SK-N-SH (cell line): Measurements from ENCODE around the gene COG4.

Experiments used
- CHD2 ChIP-seq: fragments of 150-350 bp; IDR thresholded peaks from 2 replicates; pipeline ENCODE4 v1.6.1; 2018; ENCODE audit warnings: low read length; ENCODE audit not compliant: partially characterized antibody
- RFX5 ChIP-seq: IDR thresholded peaks from 2 replicates; pipeline ENCODE4 v1.6.1; 2012; ENCODE audit warnings: mild to moderate bottlenecking, improper control_type of control experiment, low read length

- TF ChIP-seq CHD2: no peak
- TF ChIP-seq RFX5: no peak
Measured at GRCh38 chr16:70432723-70433457, 90.5 kb downstream of the COG4 start.
